Gastroesophageal sphincter (tissue), 3 donors: ENCODE results near the gene RAP1GAP2.

Source experiments
- CTCF ChIP-seq, 4 experiments: fragments of 200-600 bp in 2 of 4; fragments of 450-650 bp in 2 of 4; sonication (generic) in 1 of 4; IDR thresholded peaks; one replicate each; pipeline ENCODE4 v1.5.1; 2017 to 2019; ENCODE audit warnings: antibody characterized with exemption in 4 of 4, mild to moderate bottlenecking in 2 of 4, moderate library complexity in 2 of 4
- POLR2A ChIP-seq, 2 donors: fragments of 450-650 bp; IDR thresholded peaks; one replicate each; pipeline ENCODE4 v1.6.1; 2017; ENCODE audit warnings: antibody characterized with exemption in 2 of 2, mild to moderate bottlenecking in 2 of 2, moderate library complexity in 1 of 2
- POLR2AphosphoS5 ChIP-seq: sonication (generic); formaldehyde crosslinking; IDR thresholded peaks from one replicate; pipeline ENCODE4 v1.6.1; 2017; ENCODE audit warnings: antibody characterized with exemption

GRCh38 chr17:2933606-2934005 lies 137.4 kb downstream of the RAP1GAP2 start:
- no peak for TF ChIP-seq POLR2A (IDR thresholded peaks at IDR 0.05)
- TF ChIP-seq POLR2AphosphoS5 = no peak
- no peak for TF ChIP-seq CTCF (IDR thresholded peaks at IDR 0.05)
